MM.1S (cell line): ENCODE data around the gene ABCA1.

Experiments used
- EZH2 ChIP-seq: fragments of 300-600 bp; sonication (generic); optimal IDR thresholded peaks from 2 replicates; pipeline ENCODE3; 2017; ENCODE audit warnings: low read depth, mild to moderate bottlenecking, antibody characterized with exemption, low read length, mixed read lengths
- EZH2phosphoT487 ChIP-seq: fragments of 300-600 bp; sonication (generic); IDR thresholded peaks from 2 replicates; pipeline ENCODE4 v1.6.1; 2018; ENCODE audit warnings: antibody characterized with exemption, low read length
- TF ChIP-seq, protein P1 (sequence below): fragments of 300-600 bp; sonication (generic); IDR thresholded peaks from 2 replicates; pipeline ENCODE4 v1.5.1; 2016; ENCODE audit warnings: antibody characterized with exemption, low read length, mixed read lengths

DNA sequence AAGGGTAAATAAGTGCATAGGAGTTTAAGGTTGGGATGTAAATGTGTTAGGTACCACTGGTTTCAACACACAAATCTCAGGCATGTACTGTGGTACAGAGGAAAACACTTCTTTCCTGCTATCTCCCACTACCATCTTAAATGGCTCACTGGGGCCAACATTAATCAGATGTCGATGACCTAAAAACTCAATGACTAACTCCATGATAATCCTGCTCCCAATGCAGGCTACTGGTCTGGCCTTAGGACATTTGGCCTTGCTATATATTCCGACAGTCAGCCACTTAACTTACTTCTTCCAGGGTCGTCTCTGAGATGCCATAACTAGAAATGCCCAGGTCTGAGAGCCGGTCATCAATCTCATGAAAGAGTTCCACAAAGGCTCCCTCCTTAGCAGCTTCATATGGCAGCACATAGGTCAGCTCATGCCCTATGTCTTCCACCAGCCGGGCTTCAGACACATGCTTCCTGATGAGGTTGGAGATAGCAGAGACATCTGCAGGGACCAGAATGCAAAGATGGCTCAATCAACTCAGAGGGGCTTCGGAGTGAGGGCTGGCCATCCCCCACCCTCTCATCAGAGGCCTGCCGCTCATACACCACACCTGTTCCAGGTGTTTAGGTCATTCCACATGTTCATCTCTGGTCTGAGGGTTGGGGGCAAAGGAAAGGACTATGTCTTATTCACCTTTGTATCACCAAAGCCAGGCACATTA lies 111.9 kb downstream of the ABCA1 start:
- TF ChIP-seq, protein P1, sequence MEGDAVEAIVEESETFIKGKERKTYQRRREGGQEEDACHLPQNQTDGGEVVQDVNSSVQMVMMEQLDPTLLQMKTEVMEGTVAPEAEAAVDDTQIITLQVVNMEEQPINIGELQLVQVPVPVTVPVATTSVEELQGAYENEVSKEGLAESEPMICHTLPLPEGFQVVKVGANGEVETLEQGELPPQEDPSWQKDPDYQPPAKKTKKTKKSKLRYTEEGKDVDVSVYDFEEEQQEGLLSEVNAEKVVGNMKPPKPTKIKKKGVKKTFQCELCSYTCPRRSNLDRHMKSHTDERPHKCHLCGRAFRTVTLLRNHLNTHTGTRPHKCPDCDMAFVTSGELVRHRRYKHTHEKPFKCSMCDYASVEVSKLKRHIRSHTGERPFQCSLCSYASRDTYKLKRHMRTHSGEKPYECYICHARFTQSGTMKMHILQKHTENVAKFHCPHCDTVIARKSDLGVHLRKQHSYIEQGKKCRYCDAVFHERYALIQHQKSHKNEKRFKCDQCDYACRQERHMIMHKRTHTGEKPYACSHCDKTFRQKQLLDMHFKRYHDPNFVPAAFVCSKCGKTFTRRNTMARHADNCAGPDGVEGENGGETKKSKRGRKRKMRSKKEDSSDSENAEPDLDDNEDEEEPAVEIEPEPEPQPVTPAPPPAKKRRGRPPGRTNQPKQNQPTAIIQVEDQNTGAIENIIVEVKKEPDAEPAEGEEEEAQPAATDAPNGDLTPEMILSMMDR, result no peak
- TF ChIP-seq EZH2, result no peak
- no peak for TF ChIP-seq EZH2phosphoT487
